CD8-positive, alpha-beta memory T cell (primary cell): ENCODE results near the gene RASGRF1. TPM values are rescaled to one million over a fixed set of nuclear protein-coding genes. Genes with fewer than 3 reads are reported as not detected.

Source experiments
- CTCF ChIA-PET: fragments of 350-600 bp; sonication (Branson Sonifier 250); formaldehyde crosslinking; loops from one replicate; lab custom pipeline; 2021; ENCODE audit warnings: antibody characterized with exemption; lab: Charles Lee
- POLR2A ChIA-PET: fragments of 350-600 bp; sonication (Branson Sonifier 250); formaldehyde crosslinking; loops from one replicate; lab custom pipeline; 2021; ENCODE audit warnings: antibody characterized with exemption; lab: Charles Lee
- DNase-seq, 5 donors: peaks; one replicate each; pipeline versions ENCODE4 v3.0.0 to v3.0.0-alpha.2; 2020 to 2022; ENCODE audit warnings: mixed read lengths in 1 of 5
- H3K27ac ChIP-seq: one replicate; pipeline ENCODE4 v1.7.0; 2013; ENCODE audit warnings: low read depth, mild to moderate bottlenecking, low read length, moderate library complexity
- H3K27me3 ChIP-seq: 2 replicates; pipeline ENCODE4 v1.7.0; 2013; ENCODE audit warnings: low read length, mild to moderate bottlenecking; ENCODE audit not compliant: insufficient read depth, poor library complexity, severe bottlenecking
- H3K36me3 ChIP-seq: 2 replicates; pipeline ENCODE4 v1.7.0; 2013; ENCODE audit warnings: mild to moderate bottlenecking, low read length, moderate library complexity; ENCODE audit not compliant: insufficient read depth
- H3K4me1 ChIP-seq: 2 replicates; pipeline ENCODE4 v1.7.0; 2013; ENCODE audit warnings: mild to moderate bottlenecking, low read length, moderate library complexity; ENCODE audit not compliant: insufficient read depth
- H3K4me3 ChIP-seq: 2 replicates; pipeline ENCODE4 v1.7.0; 2013; ENCODE audit warnings: mild to moderate bottlenecking, low read length
- H3K9me3 ChIP-seq: 2 replicates; pipeline ENCODE4 v1.7.0; 2013; ENCODE audit warnings: mild to moderate bottlenecking, low read length
- H3K27ac Mint-ChIP-seq, 8 donors: one replicate each; pipeline ENCODE4 v1.8.0; 2020 to 2021; ENCODE audit warnings: mixed read lengths in 8 of 8, mild to moderate bottlenecking in 6 of 8, inconsistent platforms in 3 of 8, moderate library complexity in 3 of 8
- H3K27me3 Mint-ChIP-seq, 2 donors: one replicate each; pipeline ENCODE4 v1.8.0; 2020 to 2021; ENCODE audit warnings: mixed read lengths in 2 of 2, mild to moderate bottlenecking in 1 of 2, moderate library complexity in 1 of 2
- H3K36me3 Mint-ChIP-seq, 3 donors: one replicate each; pipeline ENCODE4 v1.8.0; 2020 to 2021; ENCODE audit warnings: mixed read lengths in 3 of 3, inconsistent platforms in 1 of 3, mild to moderate bottlenecking in 1 of 3
- H3K4me1 Mint-ChIP-seq, 3 donors: one replicate each; pipeline ENCODE4 v1.8.0; 2020 to 2021; ENCODE audit warnings: mixed read lengths in 3 of 3, inconsistent platforms in 1 of 3, mild to moderate bottlenecking in 1 of 3
- H3K4me3 Mint-ChIP-seq, 7 donors: one replicate each; pipeline ENCODE4 v1.8.0; 2020 to 2021; ENCODE audit warnings: mixed read lengths in 7 of 7, mild to moderate bottlenecking in 6 of 7, moderate library complexity in 4 of 7, inconsistent platforms in 2 of 7
- H3K9me3 Mint-ChIP-seq, 5 donors: one replicate each; pipeline ENCODE4 v1.8.0; 2020 to 2022; ENCODE audit warnings: mixed read lengths in 5 of 5, mild to moderate bottlenecking in 3 of 5, moderate library complexity in 2 of 5, inconsistent platforms in 1 of 5
- polyA plus RNA-seq: library from polyadenylated mRNA; unstranded; fragments of 300-500 nt; fragmentation: Illumina TruSeq; gene quantifications from one replicate; pipeline ENCODE4 v1.2.3, GENCODE V29; 2021
- total RNA-seq, 2 experiments: library from RNA; stranded (reverse); gene quantifications; one replicate each; pipeline ENCODE4 v1.2.3, GENCODE V29; 2021

Gene RASGRF1
- total and polyA plus RNA-seq, 3 experiments from 2014 or later: not detected

GRCh38 chr15:78988361-78988911 lies 102.1 kb downstream of the RASGRF1 start:
- Mint-ChIP-seq H3K4me1 (no peaks in the 10 kb centered on the region), H3K27ac (peak overlapping the region in 1 of 8 donors; percentile 8), H3K9me3 (no peaks in the 10 kb centered on the region), H3K4me3 (no peak overlapping the region), H3K27me3 (peaks cover 0 to 33% of the 10 kb centered on the region in 2 donors), H3K36me3 (no peaks in the 10 kb centered on the region)
- Histone ChIP-seq H3K36me3 (no peaks in the 10 kb centered on the region), H3K4me1 (no peaks in the 10 kb centered on the region), H3K4me3 (no peak overlapping the region), H3K27ac (no peak overlapping the region), H3K27me3 (no peaks in the 10 kb centered on the region), H3K9me3 (no peaks in the 10 kb centered on the region)
- no peak for DNase-seq
- ChIA-PET CTCF (interaction anchor here (0.9 kb wide), 1 partner anchor 10 kb away, joined by 4 read pairs; no protein-coding TSS in a partner anchor), POLR2A (no interaction called here)

GRCh38 chr15:78987556-78988360 lies 102.8 kb downstream of the RASGRF1 start:
- H3K27me3 Mint-ChIP-seq: peaks cover 0 to 34% of the 10 kb centered on the region in 2 donors
- no peaks in the 10 kb centered on the region for H3K4me1 ChIP-seq
- H3K4me3 ChIP-seq: no peak overlapping the region
- no peak overlapping the region for H3K27ac Mint-ChIP-seq
- no peak overlapping the region for H3K27ac ChIP-seq
- H3K9me3 Mint-ChIP-seq: no peaks in the 10 kb centered on the region
- no peak for DNase-seq
- H3K4me1 Mint-ChIP-seq: no peaks in the 10 kb centered on the region
- H3K36me3 ChIP-seq: no peaks in the 10 kb centered on the region
- POLR2A ChIA-PET: no interaction called here
- no peaks in the 10 kb centered on the region for H3K9me3 ChIP-seq
- CTCF ChIA-PET: no interaction called here
- H3K27me3 ChIP-seq: no peaks in the 10 kb centered on the region
- no peak overlapping the region for H3K4me3 Mint-ChIP-seq
- H3K36me3 Mint-ChIP-seq: no peaks in the 10 kb centered on the region

- H3K4me1 ChIP-seq: no peaks in the 10 kb centered on the region
- H3K4me3 ChIP-seq: no peak overlapping the region
- no peaks in the 10 kb centered on the region for H3K27me3 ChIP-seq
- Mint-ChIP-seq H3K4me3 (no peak overlapping the region), H3K9me3 (no peaks in the 10 kb centered on the region), H3K36me3 (no peaks in the 10 kb centered on the region), H3K27me3 (peaks cover 0 to 40% of the 10 kb centered on the region in 2 donors), H3K4me1 (no peaks in the 10 kb centered on the region), H3K27ac (no peak overlapping the region)
- no peak overlapping the region for H3K27ac ChIP-seq
- ChIA-PET POLR2A (interaction anchor here (0.6 kb wide), 1 partner anchor 1383 kb away, joined by 3 read pairs; no protein-coding TSS in a partner anchor), CTCF (no interaction called here)
- DNase-seq: no peak
- no peaks in the 10 kb centered on the region for H3K9me3 ChIP-seq
- no peaks in the 10 kb centered on the region for H3K36me3 ChIP-seq
Measured at GRCh38 chr15:78985859-78986475, 104.6 kb downstream of the RASGRF1 start.

- Mint-ChIP-seq H3K4me3 (no peak overlapping the region), H3K27me3 (peaks cover 0 to 30% of the 10 kb centered on the region in 2 donors), H3K4me1 (no peaks in the 10 kb centered on the region), H3K36me3 (no peaks in the 10 kb centered on the region), H3K27ac (no peak overlapping the region), H3K9me3 (no peaks in the 10 kb centered on the region)
- Histone ChIP-seq H3K4me3 (no peak overlapping the region), H3K27me3 (no peaks in the 10 kb centered on the region), H3K4me1 (no peaks in the 10 kb centered on the region), H3K27ac (no peak overlapping the region), H3K36me3 (no peaks in the 10 kb centered on the region), H3K9me3 (no peaks in the 10 kb centered on the region)
- ChIA-PET POLR2A (no interaction called here), CTCF (no interaction called here)
- no peak for DNase-seq
Measured at GRCh38 chr15:78984041-78984440, 106.5 kb downstream of the RASGRF1 start.

GRCh38 chr15:78983146-78983918 lies 107.2 kb downstream of the RASGRF1 start:
- Mint-ChIP-seq H3K4me3 (no peak overlapping the region), H3K9me3 (no peaks in the 10 kb centered on the region)

GRCh38 chr15:78982736-78983135 lies 107.8 kb downstream of the RASGRF1 start:
- H3K4me3 Mint-ChIP-seq: no peak overlapping the region
- H3K27me3 ChIP-seq: no peaks in the 10 kb centered on the region
- peaks cover 0 to 23% of the 10 kb centered on the region in 2 donors for H3K27me3 Mint-ChIP-seq
- H3K27ac Mint-ChIP-seq: no peak overlapping the region
- no peak for DNase-seq
- no peaks in the 10 kb centered on the region for H3K36me3 ChIP-seq
- H3K9me3 Mint-ChIP-seq: no peaks in the 10 kb centered on the region
- ChIA-PET POLR2A (no interaction called here), CTCF (no interaction called here)
- no peak overlapping the region for H3K27ac ChIP-seq
- no peaks in the 10 kb centered on the region for H3K9me3 ChIP-seq
- H3K36me3 Mint-ChIP-seq: no peaks in the 10 kb centered on the region
- no peak overlapping the region for H3K4me3 ChIP-seq
- H3K4me1 ChIP-seq: no peaks in the 10 kb centered on the region
- no peaks in the 10 kb centered on the region for H3K4me1 Mint-ChIP-seq

More at GRCh38 chr15:78983146-78983918, 107.2 kb downstream of the RASGRF1 start:
- CTCF ChIA-PET: no interaction called here
- Histone ChIP-seq H3K27me3 (no peaks in the 10 kb centered on the region), H3K4me3 (no peak overlapping the region), H3K9me3 (no peaks in the 10 kb centered on the region), H3K36me3 (no peaks in the 10 kb centered on the region), H3K4me1 (no peaks in the 10 kb centered on the region), H3K27ac (no peak overlapping the region)
- H3K27ac Mint-ChIP-seq: no peak overlapping the region
- H3K4me1 Mint-ChIP-seq: no peaks in the 10 kb centered on the region
- no peak for DNase-seq
- H3K27me3 Mint-ChIP-seq: peaks cover 0 to 27% of the 10 kb centered on the region in 2 donors
- no peaks in the 10 kb centered on the region for H3K36me3 Mint-ChIP-seq
- POLR2A ChIA-PET: no interaction called here

- Histone ChIP-seq H3K27me3 (no peaks in the 10 kb centered on the region), H3K9me3 (no peaks in the 10 kb centered on the region), H3K4me1 (no peaks in the 10 kb centered on the region), H3K27ac (no peak overlapping the region), H3K36me3 (no peaks in the 10 kb centered on the region), H3K4me3 (no peak overlapping the region)
- no peaks in the 10 kb centered on the region for H3K36me3 Mint-ChIP-seq
- CTCF ChIA-PET: interaction anchor here (1.2 kb wide), 1 partner anchor 38 kb away, joined by 3 read pairs; no protein-coding TSS in a partner anchor
- no peak for DNase-seq
- POLR2A ChIA-PET: no interaction called here
- H3K4me1 Mint-ChIP-seq: no peaks in the 10 kb centered on the region
- H3K27me3 Mint-ChIP-seq: peaks cover 0 to 24% of the 10 kb centered on the region in 2 donors
- no peaks in the 10 kb centered on the region for H3K9me3 Mint-ChIP-seq
- H3K4me3 Mint-ChIP-seq: no peak overlapping the region
- peak overlapping the region in 1 of 8 donors; percentile 43 for H3K27ac Mint-ChIP-seq
Measured at GRCh38 chr15:78981532-78982313, 108.9 kb downstream of the RASGRF1 start.
